Astrocyte (in vitro differentiated cells and primary cell): ENCODE data around the gene MST1. TPM values are rescaled to one million over a fixed set of nuclear protein-coding genes. Genes with fewer than 3 reads are reported as not detected.

Source experiments
- DNase-seq: peaks from one replicate; pipeline ENCODE4 v3.0.0-alpha.2; 2010; ENCODE audit warnings: low read depth
- FAIRE-seq: peaks from 2 replicates; lab custom pipeline; 2011; peaks lifted over from hg19 to GRCh38; lab: Jason Lieb, UNC
- H2AFZ ChIP-seq: 2 replicates; pipeline ENCODE4 v1.6.0; 2012; ENCODE audit warnings: low read depth, low read length, inconsistent platforms
- H3K27ac ChIP-seq: 2 replicates; pipeline ENCODE4 v1.5.1; 2011; ENCODE audit warnings: low read depth, low read length, inconsistent platforms
- H3K27me3 ChIP-seq: 2 replicates; pipeline ENCODE4 v1.6.0; 2011; ENCODE audit warnings: low read length, inconsistent platforms; ENCODE audit not compliant: insufficient read depth
- H3K36me3 ChIP-seq: 2 replicates; pipeline ENCODE4 v1.5.1; 2011; ENCODE audit warnings: low read length, inconsistent platforms; ENCODE audit not compliant: insufficient read depth
- H3K4me1 ChIP-seq: 2 replicates; pipeline ENCODE4 v1.5.1; 2011; ENCODE audit warnings: low read length, inconsistent platforms; ENCODE audit not compliant: insufficient read depth
- H3K4me2 ChIP-seq: 2 replicates; pipeline ENCODE4 v1.6.0; 2012; ENCODE audit warnings: low read length, inconsistent platforms
- H3K4me3 ChIP-seq: 2 replicates; pipeline ENCODE4 v1.5.1; 2011; ENCODE audit warnings: low read depth, mild to moderate bottlenecking, low read length, inconsistent platforms; ENCODE audit not compliant: insufficient read depth
- H3K79me2 ChIP-seq: 2 replicates; pipeline ENCODE4 v1.6.0; 2012; ENCODE audit warnings: mild to moderate bottlenecking, low read length, inconsistent platforms; ENCODE audit not compliant: insufficient read depth
- H3K9ac ChIP-seq: 2 replicates; pipeline ENCODE4 v1.6.0; 2012; ENCODE audit warnings: mild to moderate bottlenecking, low read length, inconsistent platforms
- H3K9me3 ChIP-seq: 2 replicates; pipeline ENCODE4 v1.5.1; 2012; ENCODE audit warnings: low read depth, mild to moderate bottlenecking, low read length, inconsistent platforms; ENCODE audit not compliant: insufficient read depth
- H4K20me1 ChIP-seq: 2 replicates; pipeline ENCODE4 v1.6.0; 2012; ENCODE audit warnings: low read length, inconsistent platforms; ENCODE audit not compliant: insufficient read depth
- H3K27ac Mint-ChIP-seq: one replicate; pipeline ENCODE4 v1.8.0; 2021; ENCODE audit warnings: mild to moderate bottlenecking, mixed read lengths; ENCODE audit not compliant: unreplicated experiment
- H3K27me3 Mint-ChIP-seq: one replicate; pipeline ENCODE4 v1.8.0; 2021; ENCODE audit warnings: low read depth, mixed read lengths; ENCODE audit not compliant: unreplicated experiment
- H3K36me3 Mint-ChIP-seq: one replicate; pipeline ENCODE4 v1.8.0; 2021; ENCODE audit warnings: low read depth, mixed read lengths; ENCODE audit not compliant: unreplicated experiment
- H3K4me1 Mint-ChIP-seq: one replicate; pipeline ENCODE4 v1.8.0; 2021; ENCODE audit warnings: low read depth, mixed read lengths; ENCODE audit not compliant: unreplicated experiment
- H3K4me3 Mint-ChIP-seq: one replicate; pipeline ENCODE4 v1.8.0; 2021; ENCODE audit warnings: mild to moderate bottlenecking, moderate library complexity, mixed read lengths; ENCODE audit not compliant: unreplicated experiment
- H3K9me3 Mint-ChIP-seq: one replicate; pipeline ENCODE4 v1.8.0; 2021; ENCODE audit warnings: mild to moderate bottlenecking, mixed read lengths; ENCODE audit not compliant: unreplicated experiment
- EZH2 ChIP-seq: IDR thresholded peaks from 2 replicates; pipeline ENCODE4 v1.6.1; 2012; ENCODE audit warnings: mild to moderate bottlenecking, low read length, inconsistent platforms; ENCODE audit not compliant: insufficient read depth
- total RNA-seq: library from RNA; stranded (reverse); gene quantifications from 2 replicates; pipeline ENCODE4 v1.2.1, GENCODE V29; 2021
- TF ChIP-seq, protein P1 (sequence below): IDR thresholded peaks from 2 replicates; pipeline ENCODE4 v1.5.1; 2011; ENCODE audit warnings: low read depth, mild to moderate bottlenecking, inconsistent platforms, low read length, moderate library complexity; ENCODE audit not compliant: insufficient read depth

MST1 gene
- total RNA-seq, 1 donor from 2014 or later, result 9.3 TPM

DNA sequence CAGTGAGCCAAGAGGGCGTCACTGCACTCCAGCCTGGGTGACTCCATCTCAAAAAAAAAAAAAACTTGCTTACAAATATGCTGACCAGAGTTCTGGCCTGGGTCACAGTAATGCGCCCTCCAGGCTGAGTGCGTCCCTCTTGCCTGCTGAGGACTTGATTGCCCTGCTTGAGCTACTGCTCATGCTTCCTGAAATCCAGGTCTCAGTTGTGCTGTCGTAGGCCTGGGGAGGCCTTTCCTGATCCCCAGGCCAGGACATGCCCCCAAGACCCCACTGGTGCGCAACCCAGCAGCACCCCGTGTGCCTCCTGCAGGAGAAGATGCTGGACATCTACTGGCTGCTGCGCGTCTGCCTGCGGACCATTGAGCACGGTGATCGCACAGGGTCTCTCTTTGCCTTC, 22.9 kb upstream of the MST1 start:
- FAIRE-seq (no peak), DNase-seq (no peak)
- H3K27ac Mint-ChIP-seq, result no peak overlapping the region
- H3K9me3 ChIP-seq, result no peaks in the 10 kb centered on the region
- peaks cover 15% of the 10 kb centered on the region for H4K20me1 ChIP-seq
- H3K4me2 ChIP-seq, result no peak overlapping the region
- H3K36me3 ChIP-seq, result no peaks in the 10 kb centered on the region
- H3K36me3 Mint-ChIP-seq, result peaks cover 11% of the 10 kb centered on the region
- TF ChIP-seq EZH2, result no peak
- TF ChIP-seq, protein P1, sequence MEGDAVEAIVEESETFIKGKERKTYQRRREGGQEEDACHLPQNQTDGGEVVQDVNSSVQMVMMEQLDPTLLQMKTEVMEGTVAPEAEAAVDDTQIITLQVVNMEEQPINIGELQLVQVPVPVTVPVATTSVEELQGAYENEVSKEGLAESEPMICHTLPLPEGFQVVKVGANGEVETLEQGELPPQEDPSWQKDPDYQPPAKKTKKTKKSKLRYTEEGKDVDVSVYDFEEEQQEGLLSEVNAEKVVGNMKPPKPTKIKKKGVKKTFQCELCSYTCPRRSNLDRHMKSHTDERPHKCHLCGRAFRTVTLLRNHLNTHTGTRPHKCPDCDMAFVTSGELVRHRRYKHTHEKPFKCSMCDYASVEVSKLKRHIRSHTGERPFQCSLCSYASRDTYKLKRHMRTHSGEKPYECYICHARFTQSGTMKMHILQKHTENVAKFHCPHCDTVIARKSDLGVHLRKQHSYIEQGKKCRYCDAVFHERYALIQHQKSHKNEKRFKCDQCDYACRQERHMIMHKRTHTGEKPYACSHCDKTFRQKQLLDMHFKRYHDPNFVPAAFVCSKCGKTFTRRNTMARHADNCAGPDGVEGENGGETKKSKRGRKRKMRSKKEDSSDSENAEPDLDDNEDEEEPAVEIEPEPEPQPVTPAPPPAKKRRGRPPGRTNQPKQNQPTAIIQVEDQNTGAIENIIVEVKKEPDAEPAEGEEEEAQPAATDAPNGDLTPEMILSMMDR, result no peak
- peaks cover 4% of the 10 kb centered on the region for H3K4me1 Mint-ChIP-seq
- no peaks in the 10 kb centered on the region for H3K27me3 Mint-ChIP-seq
- H3K4me3 Mint-ChIP-seq, result no peak overlapping the region
- H3K79me2 ChIP-seq, result no peaks in the 10 kb centered on the region
- no peaks in the 10 kb centered on the region for H3K27me3 ChIP-seq
- no peaks in the 10 kb centered on the region for H3K9me3 Mint-ChIP-seq
- no peak overlapping the region for H3K9ac ChIP-seq
- no peak overlapping the region for H2AFZ ChIP-seq
- H3K4me1 ChIP-seq, result no peaks in the 10 kb centered on the region
- no peak overlapping the region for H3K4me3 ChIP-seq
- no peak overlapping the region for H3K27ac ChIP-seq

GRCh38 chr3:49711489-49711888, 22.2 kb upstream of the MST1 start:
- H3K4me3 ChIP-seq, result no peak overlapping the region
- Mint-ChIP-seq H3K27ac (no peak overlapping the region), H3K36me3 (peaks cover 16% of the 10 kb centered on the region), H3K4me3 (no peak overlapping the region), H3K27me3 (no peaks in the 10 kb centered on the region), H3K9me3 (no peaks in the 10 kb centered on the region), H3K4me1 (peaks cover 8% of the 10 kb centered on the region)
- H3K27ac ChIP-seq, result no peak overlapping the region
- no peak overlapping the region for H3K4me2 ChIP-seq
- DNase-seq (no peak), FAIRE-seq (no peak)
- H3K36me3 ChIP-seq, result no peaks in the 10 kb centered on the region
- H2AFZ ChIP-seq, result no peak overlapping the region
- TF ChIP-seq, protein P1, result no peak
- TF ChIP-seq EZH2, result no peak
- no peak overlapping the region for H3K9ac ChIP-seq
- no peaks in the 10 kb centered on the region for H3K27me3 ChIP-seq
- H3K9me3 ChIP-seq, result no peaks in the 10 kb centered on the region
- no peaks in the 10 kb centered on the region for H3K4me1 ChIP-seq
- no peaks in the 10 kb centered on the region for H3K79me2 ChIP-seq
- H4K20me1 ChIP-seq, result peaks cover 10% of the 10 kb centered on the region

DNA sequence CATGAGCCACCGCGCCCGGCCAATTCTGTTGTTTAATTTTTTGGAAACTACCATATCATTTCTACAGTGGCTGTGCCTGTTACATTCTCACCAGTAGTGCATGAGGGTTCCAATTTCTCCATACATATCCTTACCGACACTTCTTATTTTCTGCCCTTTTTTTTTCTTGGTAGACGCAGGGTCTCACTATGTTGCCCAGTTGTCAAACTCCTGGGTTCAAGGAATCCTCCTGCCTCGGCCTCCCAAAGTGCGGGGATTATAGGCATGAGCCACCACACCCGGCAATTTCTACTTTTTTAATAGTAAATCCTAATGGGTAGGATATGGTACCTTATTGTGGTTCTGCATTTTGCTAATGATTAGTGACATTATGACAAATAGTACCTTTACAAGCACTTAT, 20.6 kb upstream of the MST1 start:
- Histone ChIP-seq H3K27ac (no peak overlapping the region), H3K4me3 (no peak overlapping the region), H4K20me1 (peaks cover 4% of the 10 kb centered on the region), H3K4me2 (no peak overlapping the region), H3K4me1 (no peaks in the 10 kb centered on the region), H3K36me3 (no peaks in the 10 kb centered on the region), H3K9me3 (no peaks in the 10 kb centered on the region), H2AFZ (no peak overlapping the region), H3K27me3 (no peaks in the 10 kb centered on the region), H3K79me2 (no peaks in the 10 kb centered on the region), H3K9ac (no peak overlapping the region)
- DNase-seq, result no peak
- H3K36me3 Mint-ChIP-seq, result peaks cover 6% of the 10 kb centered on the region
- H3K4me3 Mint-ChIP-seq, result no peak overlapping the region
- FAIRE-seq, result no peak
- TF ChIP-seq, protein P1, result no peak
- TF ChIP-seq EZH2, result no peak
- H3K27ac Mint-ChIP-seq, result no peak overlapping the region
- no peaks in the 10 kb centered on the region for H3K27me3 Mint-ChIP-seq
- H3K9me3 Mint-ChIP-seq, result no peaks in the 10 kb centered on the region
- H3K4me1 Mint-ChIP-seq, result peaks cover 8% of the 10 kb centered on the region
